GM23338 (cell line): ENCODE results near the gene MEN1. TPM values are rescaled to one million over a fixed set of nuclear protein-coding genes. Genes with fewer than 3 reads are reported as not detected.

Source experiments
- ATAC-seq: fragments of 200-7000 bp; cut with Tn5 transposase; 3 replicates; pipeline ENCODE4 v1.9.1; 2020
- DNase-seq: peaks from one replicate; pipeline ENCODE4 v3.0.0-alpha.2; 2015; ENCODE audit warnings: low spot score
- H2AFZ ChIP-seq: fragments of 200-600 bp; sonication (generic); 2 replicates; pipeline ENCODE4 v1.8.0; 2016; ENCODE audit warnings: antibody characterized with exemption, mild to moderate bottlenecking, moderate library complexity
- H3F3A ChIP-seq: fragments of 200-600 bp; sonication (generic); replicated peaks from 2 replicates; pipeline ENCODE4 v1.8.0; 2017; ENCODE audit warnings: antibody characterized with exemption, mixed run types, low read depth
- H3K27ac ChIP-seq: fragments of 200-600 bp; sonication (generic); 2 replicates; pipeline ENCODE4 v1.6.1; 2016; ENCODE audit warnings: low read depth
- H3K27me3 ChIP-seq: fragments of 200-600 bp; sonication (generic); 2 replicates; pipeline ENCODE4 v1.8.0; 2016; ENCODE audit warnings: mild to moderate bottlenecking, mixed run types, moderate library complexity; ENCODE audit not compliant: insufficient read depth
- H3K36me3 ChIP-seq: fragments of 200-600 bp; sonication (generic); 2 replicates; pipeline ENCODE4 v1.8.0; 2016; ENCODE audit warnings: mild to moderate bottlenecking; ENCODE audit not compliant: insufficient read depth
- H3K4me1 ChIP-seq: fragments of 200-600 bp; sonication (generic); 2 replicates; pipeline ENCODE4 v1.8.0; 2016; ENCODE audit warnings: mild to moderate bottlenecking, moderate library complexity; ENCODE audit not compliant: insufficient read depth
- H3K4me2 ChIP-seq: fragments of 200-600 bp; sonication (generic); 2 replicates; pipeline ENCODE4 v1.7.1; 2017; ENCODE audit warnings: mixed run types
- H3K4me3 ChIP-seq: fragments of 200-600 bp; sonication (generic); 2 replicates; pipeline ENCODE4 v1.6.1; 2016; ENCODE audit warnings: mixed run types
- H3K79me2 ChIP-seq: fragments of 200-600 bp; sonication (generic); replicated peaks from 2 replicates; pipeline ENCODE4 v1.8.0; 2017; ENCODE audit warnings: mild to moderate bottlenecking; ENCODE audit not compliant: insufficient read depth
- H3K9me2 ChIP-seq: fragments of 200-600 bp; sonication (generic); 2 replicates; pipeline ENCODE4 v1.8.0; 2017; ENCODE audit not compliant: insufficient read depth
- H4K20me1 ChIP-seq: fragments of 200-600 bp; sonication (generic); replicated peaks from 2 replicates; pipeline ENCODE4 v1.8.0; 2017; ENCODE audit warnings: mild to moderate bottlenecking; ENCODE audit not compliant: insufficient read depth
- H3K27ac Mint-ChIP-seq: 2 replicates; pipeline ENCODE4 v1.8.0; 2020; ENCODE audit warnings: inconsistent platforms, mild to moderate bottlenecking, moderate library complexity, mixed read lengths
- H3K27me3 Mint-ChIP-seq: 3 replicates; pipeline ENCODE4 v1.8.0; 2022; ENCODE audit warnings: low read depth, mild to moderate bottlenecking, moderate library complexity, mixed read lengths, inconsistent platforms; ENCODE audit not compliant: insufficient read depth, poor library complexity
- H3K36me3 Mint-ChIP-seq: 3 replicates; pipeline ENCODE4 v1.8.0; 2021; ENCODE audit warnings: low read depth, mild to moderate bottlenecking, inconsistent platforms, moderate library complexity, mixed read lengths
- H3K4me1 Mint-ChIP-seq: 3 replicates; pipeline ENCODE4 v1.8.0; 2020; ENCODE audit warnings: mild to moderate bottlenecking, inconsistent platforms, mixed read lengths
- H3K4me3 Mint-ChIP-seq: 3 replicates; pipeline ENCODE4 v1.8.0; 2021; ENCODE audit warnings: moderate library complexity, mild to moderate bottlenecking, inconsistent platforms, mixed read lengths
- H3K9me3 Mint-ChIP-seq: 3 replicates; pipeline ENCODE4 v1.8.0; 2020; ENCODE audit warnings: moderate library complexity, mild to moderate bottlenecking, inconsistent platforms, mixed read lengths
- CREB1 ChIP-seq: fragments of 250-450 bp; sonication (Bioruptor Pico); IDR thresholded peaks from 2 replicates; pipeline ENCODE4 v1.5.0; 2020; ENCODE audit warnings: low read depth, mild to moderate bottlenecking, moderate library complexity
- EZH2 ChIP-seq: fragments of 200-600 bp; sonication (generic); IDR thresholded peaks from one replicate; pipeline ENCODE4 v1.8.0; 2017; ENCODE audit warnings: antibody characterized with exemption, mild to moderate bottlenecking, low read depth; ENCODE audit not compliant: unreplicated experiment
- JUNB ChIP-seq: IDR thresholded peaks from one replicate; pipeline ENCODE4 v1.6.1; 2016; ENCODE audit warnings: antibody characterized with exemption; ENCODE audit not compliant: unreplicated experiment
- NANOG ChIP-seq: IDR thresholded peaks from 2 replicates; pipeline ENCODE4 v1.6.1; 2016; ENCODE audit warnings: antibody characterized with exemption, borderline replicate concordance
- POLR2AphosphoS5 ChIP-seq: IDR thresholded peaks from 2 replicates; pipeline ENCODE4 v1.6.1; 2016; ENCODE audit warnings: antibody characterized with exemption, low read depth
- ZNF114 ChIP-seq: fragments of 250-450 bp; sonication (Bioruptor Pico); IDR thresholded peaks from 2 replicates; pipeline ENCODE4 v1.5.0; 2020; ENCODE audit warnings: mild to moderate bottlenecking, moderate library complexity
- ZNF331 ChIP-seq: fragments of 250-450 bp; sonication (Bioruptor Pico); IDR thresholded peaks from 2 replicates; pipeline ENCODE4 v1.5.0; 2020; ENCODE audit warnings: low read depth, mild to moderate bottlenecking, moderate library complexity
- polyA plus RNA-seq: library from polyadenylated mRNA; unstranded; fragments of >200 nt; fragmentation: Nextera tagmentation; extraction: Ambion mirVana; gene quantifications from 2 replicates; pipeline ENCODE4 v1.2.1, GENCODE V29; 2016
- total RNA-seq: library from RNA; depleted of rRNA; stranded (reverse); fragments of >200 nt; shearing (Covaris generic); gene quantifications from 2 replicates; pipeline ENCODE4 v1.2.3, GENCODE V29; 2014
- TF ChIP-seq, protein P1 (sequence below), 2 experiments: fragments of 200-600 bp in 1 of 2; sonication (generic) in 1 of 2; conservative IDR thresholded peaks; 2 replicates each; pipeline versions ENCODE4 v1.5.1 to v1.6.1; 2016 to 2017; ENCODE audit warnings: antibody characterized with exemption in 2 of 2, low read depth in 2 of 2, mild to moderate bottlenecking in 2 of 2, moderate library complexity in 1 of 2
- TF ChIP-seq, protein P2 (sequence below): IDR thresholded peaks from one replicate; pipeline ENCODE4 v1.6.1; 2018; ENCODE audit warnings: antibody characterized with exemption; ENCODE audit not compliant: unreplicated experiment
- TF ChIP-seq, protein P3 (sequence below): fragments of 250-450 bp; sonication (Bioruptor Pico); IDR thresholded peaks from 2 replicates; pipeline ENCODE4 v1.5.0; 2020; ENCODE audit warnings: mild to moderate bottlenecking, moderate library complexity

MEN1 gene
- total and polyA plus RNA-seq, 2 experiments from 2014 or later, result 31.6 to 45.2 TPM

DNA sequence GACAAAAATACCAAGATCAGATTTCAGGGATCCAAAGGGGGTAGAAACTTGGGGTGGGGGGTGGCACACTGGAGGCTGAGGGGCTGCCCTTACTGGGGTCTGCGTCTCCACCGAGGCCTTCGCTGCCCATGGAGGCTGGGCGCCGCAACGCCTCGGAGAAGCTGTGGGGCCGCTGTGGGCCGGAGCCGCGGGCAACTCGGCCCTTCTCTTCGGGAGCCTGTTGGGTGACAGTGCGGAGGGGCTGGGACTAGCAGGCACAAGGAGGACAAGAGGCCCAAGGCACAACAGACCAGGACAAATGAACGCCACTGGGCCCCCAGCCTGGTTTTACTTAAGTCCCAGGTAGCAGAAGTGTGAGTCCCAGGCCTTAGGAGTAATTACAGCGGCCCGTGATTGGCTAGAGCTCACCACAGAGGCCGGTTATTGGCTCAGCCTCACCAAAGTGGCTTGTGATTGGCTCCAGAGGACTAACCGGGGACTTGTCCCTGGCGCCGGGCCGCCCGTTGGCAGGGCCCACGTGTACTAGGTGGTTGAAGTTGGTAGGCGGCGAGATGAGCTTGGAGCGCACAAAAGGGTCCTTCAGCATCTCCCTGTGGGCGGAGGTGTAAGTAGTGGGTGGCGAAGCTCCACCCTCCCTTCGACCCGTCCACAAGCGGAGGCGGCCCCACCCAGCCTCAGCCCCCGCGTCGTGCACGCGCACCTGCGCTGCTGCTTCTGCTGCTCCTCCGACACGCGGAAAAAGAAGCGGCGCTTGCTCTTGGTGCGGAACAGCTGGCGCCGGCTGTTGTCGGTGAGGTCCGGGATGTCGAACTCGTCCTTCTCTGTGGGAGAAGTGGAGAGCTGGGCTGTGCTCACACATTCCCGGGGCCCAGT, 16.5 kb upstream of the MEN1 start (continued):
- TF ChIP-seq, protein P1, sequence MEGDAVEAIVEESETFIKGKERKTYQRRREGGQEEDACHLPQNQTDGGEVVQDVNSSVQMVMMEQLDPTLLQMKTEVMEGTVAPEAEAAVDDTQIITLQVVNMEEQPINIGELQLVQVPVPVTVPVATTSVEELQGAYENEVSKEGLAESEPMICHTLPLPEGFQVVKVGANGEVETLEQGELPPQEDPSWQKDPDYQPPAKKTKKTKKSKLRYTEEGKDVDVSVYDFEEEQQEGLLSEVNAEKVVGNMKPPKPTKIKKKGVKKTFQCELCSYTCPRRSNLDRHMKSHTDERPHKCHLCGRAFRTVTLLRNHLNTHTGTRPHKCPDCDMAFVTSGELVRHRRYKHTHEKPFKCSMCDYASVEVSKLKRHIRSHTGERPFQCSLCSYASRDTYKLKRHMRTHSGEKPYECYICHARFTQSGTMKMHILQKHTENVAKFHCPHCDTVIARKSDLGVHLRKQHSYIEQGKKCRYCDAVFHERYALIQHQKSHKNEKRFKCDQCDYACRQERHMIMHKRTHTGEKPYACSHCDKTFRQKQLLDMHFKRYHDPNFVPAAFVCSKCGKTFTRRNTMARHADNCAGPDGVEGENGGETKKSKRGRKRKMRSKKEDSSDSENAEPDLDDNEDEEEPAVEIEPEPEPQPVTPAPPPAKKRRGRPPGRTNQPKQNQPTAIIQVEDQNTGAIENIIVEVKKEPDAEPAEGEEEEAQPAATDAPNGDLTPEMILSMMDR (conservative IDR thresholded peaks at IDR 0.05; ENCODE audit: low read depth in 2 of 2), result no peak

DNA sequence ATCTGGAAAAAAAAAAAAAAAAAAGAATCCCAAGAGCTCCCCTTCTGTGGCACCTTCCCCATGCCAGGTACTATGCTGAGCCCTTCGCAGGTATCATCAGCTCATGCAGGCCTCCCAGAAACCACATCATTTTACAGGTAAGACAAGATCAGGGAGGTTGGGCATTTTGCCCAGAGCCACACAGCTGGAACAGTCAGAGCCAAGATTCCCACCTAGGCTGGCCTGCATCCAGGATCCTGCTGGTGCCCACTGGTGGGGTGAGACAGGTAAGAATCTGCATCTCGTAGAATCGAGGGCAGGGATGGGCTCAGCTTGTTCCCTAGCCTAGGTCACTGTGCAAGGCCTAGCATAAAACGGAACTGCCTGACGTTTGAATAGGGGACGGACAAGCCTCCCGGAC, 15.7 kb upstream of the MEN1 start:
- H3K4me1 ChIP-seq, result no peaks in the 10 kb centered on the region
- DNase-seq (no peak), ATAC-seq (no peak)
- H3K4me1 Mint-ChIP-seq, result no peaks in the 10 kb centered on the region
- no peak overlapping the region for H3K4me3 Mint-ChIP-seq
- H4K20me1 ChIP-seq, result no peaks in the 10 kb centered on the region
- no peaks in the 10 kb centered on the region for H3K27me3 ChIP-seq
- H3K4me3 ChIP-seq, result no peak overlapping the region
- no peak overlapping the region for H3K4me2 ChIP-seq
- H3K27ac ChIP-seq, result no peak overlapping the region
- H2AFZ ChIP-seq, result no peak overlapping the region
- H3K36me3 Mint-ChIP-seq, result peaks cover 7% of the 10 kb centered on the region; the same call in 1 of the 3 replicates
- no peak overlapping the region for H3K27ac Mint-ChIP-seq
- no peaks in the 10 kb centered on the region for H3K9me2 ChIP-seq
- no peaks in the 10 kb centered on the region for H3K36me3 ChIP-seq
- peaks cover 8% of the 10 kb centered on the region for H3K27me3 Mint-ChIP-seq
- H3K9me3 Mint-ChIP-seq, result no peaks in the 10 kb centered on the region
- H3K79me2 ChIP-seq, result no peaks in the 10 kb centered on the region
- no peaks in the 10 kb centered on the region for H3F3A ChIP-seq
- no peak for TF ChIP-seq CREB1 (CRISPR knock-in tag)
- TF ChIP-seq POLR2AphosphoS5, result no peak
- no peak for TF ChIP-seq JUNB
- TF ChIP-seq, protein P2, sequence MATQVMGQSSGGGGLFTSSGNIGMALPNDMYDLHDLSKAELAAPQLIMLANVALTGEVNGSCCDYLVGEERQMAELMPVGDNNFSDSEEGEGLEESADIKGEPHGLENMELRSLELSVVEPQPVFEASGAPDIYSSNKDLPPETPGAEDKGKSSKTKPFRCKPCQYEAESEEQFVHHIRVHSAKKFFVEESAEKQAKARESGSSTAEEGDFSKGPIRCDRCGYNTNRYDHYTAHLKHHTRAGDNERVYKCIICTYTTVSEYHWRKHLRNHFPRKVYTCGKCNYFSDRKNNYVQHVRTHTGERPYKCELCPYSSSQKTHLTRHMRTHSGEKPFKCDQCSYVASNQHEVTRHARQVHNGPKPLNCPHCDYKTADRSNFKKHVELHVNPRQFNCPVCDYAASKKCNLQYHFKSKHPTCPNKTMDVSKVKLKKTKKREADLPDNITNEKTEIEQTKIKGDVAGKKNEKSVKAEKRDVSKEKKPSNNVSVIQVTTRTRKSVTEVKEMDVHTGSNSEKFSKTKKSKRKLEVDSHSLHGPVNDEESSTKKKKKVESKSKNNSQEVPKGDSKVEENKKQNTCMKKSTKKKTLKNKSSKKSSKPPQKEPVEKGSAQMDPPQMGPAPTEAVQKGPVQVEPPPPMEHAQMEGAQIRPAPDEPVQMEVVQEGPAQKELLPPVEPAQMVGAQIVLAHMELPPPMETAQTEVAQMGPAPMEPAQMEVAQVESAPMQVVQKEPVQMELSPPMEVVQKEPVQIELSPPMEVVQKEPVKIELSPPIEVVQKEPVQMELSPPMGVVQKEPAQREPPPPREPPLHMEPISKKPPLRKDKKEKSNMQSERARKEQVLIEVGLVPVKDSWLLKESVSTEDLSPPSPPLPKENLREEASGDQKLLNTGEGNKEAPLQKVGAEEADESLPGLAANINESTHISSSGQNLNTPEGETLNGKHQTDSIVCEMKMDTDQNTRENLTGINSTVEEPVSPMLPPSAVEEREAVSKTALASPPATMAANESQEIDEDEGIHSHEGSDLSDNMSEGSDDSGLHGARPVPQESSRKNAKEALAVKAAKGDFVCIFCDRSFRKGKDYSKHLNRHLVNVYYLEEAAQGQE, result no peak
- no peak for TF ChIP-seq EZH2
- no peak for TF ChIP-seq ZNF114 (CRISPR knock-in tag)
- no peak for TF ChIP-seq ZNF331
- TF ChIP-seq, protein P3, sequence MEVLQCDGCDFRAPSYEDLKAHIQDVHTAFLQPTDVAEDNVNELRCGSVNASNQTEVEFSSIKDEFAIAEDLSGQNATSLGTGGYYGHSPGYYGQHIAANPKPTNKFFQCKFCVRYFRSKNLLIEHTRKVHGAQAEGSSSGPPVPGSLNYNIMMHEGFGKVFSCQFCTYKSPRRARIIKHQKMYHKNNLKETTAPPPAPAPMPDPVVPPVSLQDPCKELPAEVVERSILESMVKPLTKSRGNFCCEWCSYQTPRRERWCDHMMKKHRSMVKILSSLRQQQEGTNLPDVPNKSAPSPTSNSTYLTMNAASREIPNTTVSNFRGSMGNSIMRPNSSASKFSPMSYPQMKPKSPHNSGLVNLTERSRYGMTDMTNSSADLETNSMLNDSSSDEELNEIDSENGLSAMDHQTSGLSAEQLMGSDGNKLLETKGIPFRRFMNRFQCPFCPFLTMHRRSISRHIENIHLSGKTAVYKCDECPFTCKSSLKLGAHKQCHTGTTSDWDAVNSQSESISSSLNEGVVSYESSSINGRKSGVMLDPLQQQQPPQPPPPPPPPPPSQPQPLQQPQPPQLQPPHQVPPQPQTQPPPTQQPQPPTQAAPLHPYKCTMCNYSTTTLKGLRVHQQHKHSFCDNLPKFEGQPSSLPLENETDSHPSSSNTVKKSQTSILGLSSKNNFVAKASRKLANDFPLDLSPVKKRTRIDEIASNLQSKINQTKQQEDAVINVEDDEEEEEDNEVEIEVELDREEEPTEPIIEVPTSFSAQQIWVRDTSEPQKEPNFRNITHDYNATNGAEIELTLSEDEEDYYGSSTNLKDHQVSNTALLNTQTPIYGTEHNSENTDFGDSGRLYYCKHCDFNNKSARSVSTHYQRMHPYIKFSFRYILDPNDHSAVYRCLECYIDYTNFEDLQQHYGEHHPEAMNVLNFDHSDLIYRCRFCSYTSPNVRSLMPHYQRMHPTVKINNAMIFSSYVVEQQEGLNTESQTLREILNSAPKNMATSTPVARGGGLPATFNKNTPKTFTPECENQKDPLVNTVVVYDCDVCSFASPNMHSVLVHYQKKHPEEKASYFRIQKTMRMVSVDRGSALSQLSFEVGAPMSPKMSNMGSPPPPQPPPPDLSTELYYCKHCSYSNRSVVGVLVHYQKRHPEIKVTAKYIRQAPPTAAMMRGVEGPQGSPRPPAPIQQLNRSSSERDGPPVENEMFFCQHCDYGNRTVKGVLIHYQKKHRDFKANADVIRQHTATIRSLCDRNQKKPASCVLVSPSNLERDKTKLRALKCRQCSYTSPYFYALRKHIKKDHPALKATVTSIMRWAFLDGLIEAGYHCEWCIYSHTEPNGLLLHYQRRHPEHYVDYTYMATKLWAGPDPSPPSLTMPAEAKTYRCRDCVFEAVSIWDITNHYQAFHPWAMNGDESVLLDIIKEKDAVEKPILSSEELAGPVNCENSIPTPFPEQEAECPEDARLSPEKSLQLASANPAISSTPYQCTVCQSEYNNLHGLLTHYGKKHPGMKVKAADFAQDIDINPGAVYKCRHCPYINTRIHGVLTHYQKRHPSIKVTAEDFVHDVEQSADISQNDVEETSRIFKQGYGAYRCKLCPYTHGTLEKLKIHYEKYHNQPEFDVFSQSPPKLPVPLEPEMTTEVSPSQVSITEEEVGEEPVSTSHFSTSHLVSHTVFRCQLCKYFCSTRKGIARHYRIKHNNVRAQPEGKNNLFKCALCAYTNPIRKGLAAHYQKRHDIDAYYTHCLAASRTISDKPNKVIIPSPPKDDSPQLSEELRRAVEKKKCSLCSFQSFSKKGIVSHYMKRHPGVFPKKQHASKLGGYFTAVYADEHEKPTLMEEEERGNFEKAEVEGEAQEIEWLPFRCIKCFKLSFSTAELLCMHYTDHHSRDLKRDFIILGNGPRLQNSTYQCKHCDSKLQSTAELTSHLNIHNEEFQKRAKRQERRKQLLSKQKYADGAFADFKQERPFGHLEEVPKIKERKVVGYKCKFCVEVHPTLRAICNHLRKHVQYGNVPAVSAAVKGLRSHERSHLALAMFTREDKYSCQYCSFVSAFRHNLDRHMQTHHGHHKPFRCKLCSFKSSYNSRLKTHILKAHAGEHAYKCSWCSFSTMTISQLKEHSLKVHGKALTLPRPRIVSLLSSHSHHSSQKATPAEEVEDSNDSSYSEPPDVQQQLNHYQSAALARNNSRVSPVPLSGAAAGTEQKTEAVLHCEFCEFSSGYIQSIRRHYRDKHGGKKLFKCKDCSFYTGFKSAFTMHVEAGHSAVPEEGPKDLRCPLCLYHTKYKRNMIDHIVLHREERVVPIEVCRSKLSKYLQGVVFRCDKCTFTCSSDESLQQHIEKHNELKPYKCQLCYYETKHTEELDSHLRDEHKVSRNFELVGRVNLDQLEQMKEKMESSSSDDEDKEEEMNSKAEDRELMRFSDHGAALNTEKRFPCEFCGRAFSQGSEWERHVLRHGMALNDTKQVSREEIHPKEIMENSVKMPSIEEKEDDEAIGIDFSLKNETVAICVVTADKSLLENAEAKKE (CRISPR knock-in tag), result no peak
- no peak for TF ChIP-seq NANOG
- TF ChIP-seq, protein P1 (conservative IDR thresholded peaks at IDR 0.05; ENCODE audit: low read depth in 2 of 2), result no peak
